Measurements from ENCODE around the gene MARK3.

- TF ChIP-seq, protein P1, sequence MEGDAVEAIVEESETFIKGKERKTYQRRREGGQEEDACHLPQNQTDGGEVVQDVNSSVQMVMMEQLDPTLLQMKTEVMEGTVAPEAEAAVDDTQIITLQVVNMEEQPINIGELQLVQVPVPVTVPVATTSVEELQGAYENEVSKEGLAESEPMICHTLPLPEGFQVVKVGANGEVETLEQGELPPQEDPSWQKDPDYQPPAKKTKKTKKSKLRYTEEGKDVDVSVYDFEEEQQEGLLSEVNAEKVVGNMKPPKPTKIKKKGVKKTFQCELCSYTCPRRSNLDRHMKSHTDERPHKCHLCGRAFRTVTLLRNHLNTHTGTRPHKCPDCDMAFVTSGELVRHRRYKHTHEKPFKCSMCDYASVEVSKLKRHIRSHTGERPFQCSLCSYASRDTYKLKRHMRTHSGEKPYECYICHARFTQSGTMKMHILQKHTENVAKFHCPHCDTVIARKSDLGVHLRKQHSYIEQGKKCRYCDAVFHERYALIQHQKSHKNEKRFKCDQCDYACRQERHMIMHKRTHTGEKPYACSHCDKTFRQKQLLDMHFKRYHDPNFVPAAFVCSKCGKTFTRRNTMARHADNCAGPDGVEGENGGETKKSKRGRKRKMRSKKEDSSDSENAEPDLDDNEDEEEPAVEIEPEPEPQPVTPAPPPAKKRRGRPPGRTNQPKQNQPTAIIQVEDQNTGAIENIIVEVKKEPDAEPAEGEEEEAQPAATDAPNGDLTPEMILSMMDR (IDR thresholded peaks at IDR 0.05) = no peak
- no peak for TF ChIP-seq EZH2 (IDR thresholded peaks at IDR 0.05; ENCODE audit: borderline replicate concordance, insufficient read depth, low read depth, low read length, poor library complexity, severe bottlenecking)
Measured at GRCh38 chr14:103530831-103531230, 145.6 kb downstream of the MARK3 start.

Data from B cell (primary cell).